Bone marrow (tissue), 2 donors: ENCODE measurements around the gene CCDC81.
"Not testable (repeated sequence)": the region's sequence is repeated elsewhere in the genome, so short reads cannot be mapped to it uniquely, and the experiment has no call there.

Experiments
- DNase-seq, 2 donors: peaks; one replicate each; lab custom pipeline; 2025; lab: John Stamatoyannopoulos, UW

The CCDC81 gene

GRCh38 chr11:86374586-86374985 is at the start of gene CCDC81:
Gene CCDC81, plus strand, starts transcription at chr11:86374887. Its CDS starts 277 bp downstream, at chr11:86375164.
- no peak for DNase-seq

GRCh38 chr11:86335131-86335767 is 39.4 kb upstream of the CCDC81 start:
- no peak for DNase-seq

DNA sequence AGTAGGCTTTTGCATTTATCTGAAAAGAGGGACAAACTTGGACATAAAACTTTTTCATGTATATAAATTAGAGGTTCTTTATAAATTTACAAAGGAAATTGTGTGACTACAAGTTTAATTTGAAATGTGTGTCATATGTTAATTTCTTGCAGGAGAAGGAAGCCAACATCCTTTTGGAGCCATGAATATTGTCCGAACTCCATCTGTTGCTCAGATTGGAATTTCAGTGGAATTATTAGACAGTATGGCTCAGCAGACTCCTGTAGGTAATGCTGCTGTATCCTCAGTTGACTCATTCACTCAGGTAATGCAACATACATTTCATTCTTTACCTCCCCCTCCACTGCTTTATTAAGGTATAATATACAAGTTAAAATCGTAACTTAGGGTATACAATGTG is 37.5 kb upstream of the CCDC81 start:
- no peak for DNase-seq

- no peak for DNase-seq
Measured at GRCh38 chr11:86341382-86341781, 33.3 kb upstream of the CCDC81 start.

- DNase-seq: no peak
Measured at GRCh38 chr11:86346513-86346912, 28.2 kb upstream of the CCDC81 start.

GRCh38 chr11:86355256-86355655 is 19.4 kb upstream of the CCDC81 start:
- DNase-seq: no peak

- not testable (repeated sequence) for DNase-seq
Measured at GRCh38 chr11:86357412-86357811, 17.3 kb upstream of the CCDC81 start.

DNA sequence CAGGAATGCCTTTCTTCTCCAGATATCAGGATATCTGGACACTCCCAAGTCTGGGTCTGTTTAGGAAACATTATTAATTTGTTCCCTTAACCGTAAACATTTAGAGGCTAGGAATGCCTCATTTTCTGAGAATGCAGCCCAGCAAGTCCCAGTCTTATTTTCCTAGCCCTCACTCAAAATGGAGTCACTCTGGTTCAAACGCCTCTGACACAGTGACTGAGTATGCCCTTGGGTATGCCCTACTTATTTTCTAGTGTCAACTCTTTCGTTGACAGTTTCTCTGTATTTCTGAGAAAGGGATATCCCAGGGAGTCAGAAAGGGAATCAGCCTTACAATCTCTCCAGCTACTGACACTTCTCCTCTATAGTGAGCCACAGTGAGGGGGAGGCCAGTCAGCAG is 16.0 kb upstream of the CCDC81 start:
- no peak for DNase-seq

- DNase-seq: no peak
Measured at GRCh38 chr11:86360775-86361395, 13.8 kb upstream of the CCDC81 start.

- no peak for DNase-seq
Measured at GRCh38 chr11:86363424-86363823, 11.3 kb upstream of the CCDC81 start.

DNA sequence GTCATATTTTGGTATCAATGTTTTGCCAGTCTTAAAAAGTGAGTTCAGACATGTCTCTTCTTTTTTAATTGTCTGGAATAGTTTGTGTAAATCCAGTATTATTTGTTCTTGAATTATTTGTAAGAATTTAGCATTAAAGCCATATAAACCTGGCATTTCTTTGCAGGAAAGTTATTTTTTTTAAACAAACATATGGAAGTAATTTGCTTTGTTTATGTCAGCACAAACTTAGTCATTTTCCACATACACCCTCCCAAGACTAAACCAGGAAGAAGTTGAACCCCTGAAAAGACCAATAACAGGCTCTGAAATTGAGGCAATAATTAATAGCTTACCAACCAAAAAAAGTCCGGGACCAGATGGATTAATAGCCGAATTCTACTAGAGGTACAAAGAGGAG is 9.1 kb upstream of the CCDC81 start:
- DNase-seq: no peak

DNA sequence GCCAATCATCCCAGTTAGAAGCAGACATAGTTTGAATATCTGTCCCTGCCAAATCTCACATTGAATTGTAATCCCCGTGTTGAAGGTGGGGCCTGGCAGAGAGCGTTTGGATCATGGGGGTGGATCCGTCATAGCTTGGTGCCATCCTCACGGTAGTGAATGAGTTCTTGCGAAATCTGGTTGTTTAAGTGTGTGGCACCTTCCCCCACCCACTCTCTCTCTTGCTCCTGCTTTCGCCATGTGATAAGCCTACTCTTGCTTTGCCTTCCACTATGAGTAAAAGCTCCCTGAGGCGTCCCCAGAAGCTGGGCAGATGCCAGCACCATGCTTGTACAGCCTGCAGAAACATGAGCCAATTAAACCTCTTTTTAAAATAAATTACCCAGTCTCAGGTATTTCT is 5.0 kb upstream of the CCDC81 start:
- no peak for DNase-seq

- no peak for DNase-seq
Measured at GRCh38 chr11:86370171-86370570, 4.5 kb upstream of the CCDC81 start.

GRCh38 chr11:86370922-86371594 is 3.6 kb upstream of the CCDC81 start:
- DNase-seq: peak in 1 of 2 donors; percentile 1

GRCh38 chr11:86372041-86372440 is 2.6 kb upstream of the CCDC81 start:
- no peak for DNase-seq

DNA sequence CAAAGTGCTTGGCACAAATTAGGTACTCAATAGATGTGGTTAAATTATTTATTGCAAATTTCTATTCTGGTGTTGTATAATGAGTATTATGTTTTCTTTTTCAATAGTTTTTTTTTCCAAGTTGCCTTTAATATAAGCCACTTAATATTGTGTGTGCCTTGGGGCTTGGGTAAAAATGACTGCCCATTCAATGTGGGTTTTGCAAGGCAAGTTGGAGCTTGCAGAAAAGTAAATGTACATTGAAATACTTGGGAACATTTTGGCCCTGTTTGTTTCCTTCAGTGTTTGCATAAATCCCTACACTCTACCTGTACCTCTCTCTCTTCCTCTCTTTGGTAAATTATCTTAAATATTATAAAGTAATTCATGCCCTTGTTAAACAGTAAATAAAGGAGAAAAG is 2.1 kb upstream of the CCDC81 start:
- no peak for DNase-seq

GRCh38 chr11:86374069-86374468 is 618 bp upstream of the CCDC81 start:
- DNase-seq: no peak

DNA sequence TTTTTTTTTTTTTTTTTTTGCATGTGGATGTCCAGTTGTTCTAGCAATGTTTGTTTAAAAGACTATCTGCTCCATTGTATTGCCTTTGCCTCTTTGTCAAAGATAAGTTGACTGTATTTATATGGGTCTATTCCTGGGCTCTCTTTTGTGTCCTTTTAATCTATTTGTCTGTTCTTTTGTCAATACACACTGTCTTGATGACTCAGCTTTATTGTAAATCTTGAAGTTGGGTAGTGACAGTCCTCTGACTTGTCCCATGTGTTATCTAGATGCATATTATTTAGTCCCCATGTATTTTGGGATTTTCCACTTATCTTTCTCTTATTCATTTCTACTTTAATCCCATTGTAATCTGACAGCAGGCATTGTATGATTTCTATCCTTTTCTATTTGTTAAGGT is 3.3 kb downstream of the CCDC81 start:
- DNase-seq: no peak

DNA sequence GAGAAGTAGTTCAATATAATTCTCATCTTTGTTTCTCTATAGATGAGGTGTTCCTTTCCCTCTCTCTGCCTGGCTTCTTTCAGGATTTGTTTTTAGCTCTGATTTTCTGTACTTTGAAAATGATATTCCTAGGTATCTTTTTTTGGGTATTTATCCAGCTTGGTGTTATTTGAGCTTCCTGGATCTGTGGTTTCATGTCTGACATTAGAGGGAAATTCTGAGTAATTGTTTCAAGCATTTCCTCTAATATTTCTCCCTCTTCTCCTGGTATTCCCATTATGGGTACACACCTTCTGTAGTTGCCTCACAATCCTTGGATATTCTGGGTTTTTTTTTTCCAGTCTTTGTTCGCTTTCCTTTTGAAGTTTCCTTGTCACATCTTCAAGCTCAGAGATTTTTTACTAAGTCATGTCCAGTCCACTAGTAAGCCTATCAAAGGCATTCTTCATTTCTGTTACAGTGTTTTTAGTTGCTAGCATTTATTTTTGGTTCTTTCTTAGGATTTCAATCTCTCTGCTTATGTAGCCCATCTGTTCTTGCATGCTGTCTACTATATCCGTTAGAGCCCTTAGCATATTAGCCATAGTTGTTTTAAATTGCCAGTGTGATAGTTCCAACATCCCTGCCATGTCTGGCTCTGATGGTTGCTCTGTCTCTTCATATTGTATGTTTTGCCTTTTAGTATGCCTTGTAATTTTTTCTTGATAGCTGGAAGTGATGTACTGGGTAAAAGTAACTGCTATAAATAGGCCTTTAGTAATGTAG is 5.8 kb downstream of the CCDC81 start:
- DNase-seq: no peak

DNA sequence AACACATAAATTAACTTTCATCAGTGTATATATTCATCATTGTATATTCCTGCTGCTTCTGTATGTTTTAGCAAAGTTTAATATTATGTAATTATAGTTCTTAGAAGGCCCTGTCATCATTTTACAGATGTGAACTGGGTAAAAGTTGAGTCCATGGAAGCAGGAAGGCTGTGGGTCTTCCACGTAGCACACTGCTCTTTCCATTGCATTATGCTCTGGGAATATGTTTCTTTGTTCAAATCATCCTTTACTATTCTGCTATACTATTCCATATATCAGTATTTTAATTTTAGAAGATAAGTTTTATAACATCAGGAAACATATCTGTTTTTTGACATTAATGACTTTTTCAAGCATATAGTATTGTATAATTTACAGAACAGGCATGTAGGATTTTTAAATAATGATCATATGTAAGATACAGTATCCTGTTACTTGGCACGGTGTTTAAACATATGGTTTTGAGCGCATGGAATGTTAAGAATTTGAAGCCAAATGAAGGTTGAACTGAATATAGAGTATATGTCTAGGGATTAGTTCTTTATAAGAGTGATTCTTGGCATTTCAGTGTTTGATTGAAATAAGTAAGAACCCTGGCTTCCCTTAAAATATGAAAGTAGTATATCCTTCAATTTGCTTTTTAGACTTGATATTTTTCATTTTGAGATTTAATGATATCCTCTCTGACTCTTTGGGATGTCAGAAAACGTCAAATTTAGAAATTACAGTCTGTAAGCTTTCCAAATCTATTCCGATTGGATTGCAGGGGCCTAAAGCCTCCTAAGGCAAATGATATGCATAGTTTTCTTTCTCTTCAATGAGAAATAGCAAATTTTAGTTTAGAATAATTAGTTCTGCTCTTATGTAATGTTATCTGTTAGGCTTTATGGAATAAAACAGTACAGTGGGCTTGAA is 8.6 kb downstream of the CCDC81 start:
- no peak for DNase-seq

GRCh38 chr11:86386283-86386682 is 11.6 kb downstream of the CCDC81 start:
- no peak for DNase-seq

- DNase-seq: no peak
Measured at GRCh38 chr11:86386746-86387145, 12.1 kb downstream of the CCDC81 start.
